ENCODE data around the gene PEG3. TPM values are rescaled to one million over a fixed set of nuclear protein-coding genes. Genes with fewer than 3 reads are reported as not detected.

PEG3 gene
- total and polyA plus RNA-seq, 2 of the 8 experiments (the other 6 are each of a cell fraction or from before 2014, with no cell fraction given), result not detected

DNA sequence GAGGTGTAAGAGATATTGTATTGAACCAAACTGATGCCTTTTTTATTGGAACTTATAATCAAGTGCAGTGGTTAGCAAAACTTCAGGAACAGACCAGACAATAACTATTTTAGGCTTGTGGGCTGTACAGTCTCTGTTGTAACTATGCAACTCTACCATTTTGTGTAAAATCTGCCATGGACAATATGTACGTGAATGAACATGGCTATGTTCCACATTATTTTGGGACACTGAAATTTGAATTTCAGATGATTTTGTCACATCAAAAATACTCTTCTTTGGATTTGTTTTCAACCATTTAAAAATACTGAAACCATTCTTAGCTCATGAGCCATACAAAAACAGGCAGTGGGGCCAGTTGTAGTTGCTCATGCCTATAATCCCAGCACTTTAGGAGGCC lies 27.9 kb upstream of the PEG3 start:
- no peak for FAIRE-seq
- Histone ChIP-seq H3K4ac (replicated peaks; ENCODE audit: insufficient read length, low read depth, low read length) (no peak overlapping the region), H2BK20ac (ENCODE audit: low read length) (no peak overlapping the region), H3K79me2 (ENCODE audit: control insufficient read depth in 1 of 2, insufficient read depth in 2 of 2, low read length in 2 of 2) (no peaks in the 10 kb centered on the region), H2BK15ac (ENCODE audit: low read length) (no peak overlapping the region), H3K27ac (ENCODE audit: low read depth, low read length) (no peak overlapping the region), H2AFZ (ENCODE audit: low read length) (no peak overlapping the region), H4K8ac (ENCODE audit: extremely low read depth, insufficient read depth, low read length) (no peak overlapping the region), H2BK5ac (ENCODE audit: low read depth, low read length) (no peak overlapping the region), H3K4me1 (replicated peaks in 1 of 4; ENCODE audit: control insufficient read depth in 3 of 4, insufficient read depth in 4 of 4, low read length in 3 of 4) (no peaks in the 10 kb centered on the region; a peak in 1 of 7 replicates), H3K79me1 (ENCODE audit: low read depth, low read length) (no peaks in the 10 kb centered on the region), H4K20me1 (replicated peaks in 1 of 2; ENCODE audit: control insufficient read depth in 1 of 2, insufficient read depth in 2 of 2, low read length in 2 of 2) (no peaks in the 10 kb centered on the region), H2BK120ac (replicated peaks; ENCODE audit: low read depth, low read length) (no peak overlapping the region), H3K18ac (ENCODE audit: extremely low read depth, low read length) (no peak overlapping the region), H3K9me3 (ENCODE audit: insufficient read depth in 2 of 2, low read depth in 1 of 2, low read length in 1 of 2) (peaks cover 60 to 91% of the 10 kb centered on the region in 2 experiments), H2AK5ac (ENCODE audit: low read depth, low read length) (no peak overlapping the region), H3K9ac (replicated peaks in 1 of 4; ENCODE audit: extremely low read depth in 1 of 4, low read depth in 3 of 4, low read length in 3 of 4) (no peak overlapping the region), H3K23ac (ENCODE audit: insufficient read length) (no peak overlapping the region), H3K14ac (ENCODE audit: insufficient read length) (no peak overlapping the region), H3K27me3 (replicated peaks in 1 of 4; ENCODE audit: control insufficient read depth in 3 of 4, extremely low read depth in 1 of 4, insufficient read depth in 3 of 4, low read length in 3 of 4) (no peaks in the 10 kb centered on the region), H3K23me2 (ENCODE audit: low read depth, low read length) (peaks cover under 1% of the 10 kb centered on the region; the same call in 1 of the 2 replicates), H2BK12ac (ENCODE audit: low read depth, low read length) (no peak overlapping the region), H3K56ac (replicated peaks; ENCODE audit: insufficient read length, low read depth, low read length) (no peak overlapping the region), H3K4me2 (ENCODE audit: insufficient read depth in 1 of 2, low read depth in 2 of 2, low read length in 2 of 2) (no peak overlapping the region), H3K4me3 (ENCODE audit: extremely low read depth in 1 of 4, insufficient read depth in 2 of 4, low read depth in 3 of 4, low read length in 4 of 4) (no peak overlapping the region), H4K5ac (ENCODE audit: insufficient read length, low read depth, low read length) (no peak overlapping the region), H3K36me3 (ENCODE audit: control insufficient read depth in 2 of 4, insufficient read depth in 4 of 4, low read length in 3 of 4) (no peaks in the 10 kb centered on the region), H4K91ac (replicated peaks; ENCODE audit: insufficient read length, low read length) (no peak overlapping the region)
- no peak for DNase-seq (ENCODE audit: low read depth in 1 of 2, low spot score in 2 of 2)
- TF ChIP-seq MAFK (IDR thresholded peaks at IDR 0.05; ENCODE audit: low read depth, low read length) (no peak), KDM1A (IDR thresholded peaks at IDR 0.05; ENCODE audit: borderline replicate concordance, low read length) (no peak), GABPA (IDR thresholded peaks at IDR 0.05; ENCODE audit: borderline replicate concordance, insufficient read depth, low read length) (no peak), SRF (IDR thresholded peaks at IDR 0.05; ENCODE audit: low read depth, low read length) (no peak), KDM5A (IDR thresholded peaks at IDR 0.05; ENCODE audit: low read length) (no peak), CHD2 (IDR thresholded peaks at IDR 0.05; ENCODE audit: low read length) (no peak), JUN (IDR thresholded peaks at IDR 0.05; ENCODE audit: low read depth, low read length) (no peak), SIRT6 (IDR thresholded peaks at IDR 0.05; ENCODE audit: low read length) (no peak), EZH2 (IDR thresholded peaks at IDR 0.05; ENCODE audit: low read depth, low read length, severe bottlenecking) (no peak), JUND (IDR thresholded peaks at IDR 0.05; ENCODE audit: low read length) (no peak), SAP30 (IDR thresholded peaks at IDR 0.05; ENCODE audit: insufficient read depth, insufficient replicate concordance, low read length) (no peak), NRF1 (IDR thresholded peaks at IDR 0.05; ENCODE audit: low read depth, low read length) (no peak), SIN3A (conservative IDR thresholded peaks at IDR 0.05 in 1 of 2, IDR thresholded peaks at IDR 0.05 in 1 of 2; ENCODE audit: low read depth in 1 of 2, low read length in 2 of 2) (no peak)
- TF ChIP-seq, protein P1, sequence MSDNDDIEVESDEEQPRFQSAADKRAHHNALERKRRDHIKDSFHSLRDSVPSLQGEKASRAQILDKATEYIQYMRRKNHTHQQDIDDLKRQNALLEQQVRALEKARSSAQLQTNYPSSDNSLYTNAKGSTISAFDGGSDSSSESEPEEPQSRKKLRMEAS (IDR thresholded peaks at IDR 0.05), result no peak
- CTCF ChIA-PET (ENCODE audit: partially characterized antibody), result no interaction called here
- POLR2A ChIA-PET (ENCODE audit: partially characterized antibody), result no interaction called here
- WGBS, 2 experiments (ENCODE audit: extremely low coverage in 1 of 2, insufficient coverage in 1 of 2, insufficient read length in 1 of 2, insufficient replicate concordance in 2 of 2, low coverage in 1 of 2, low lambda C conversion rate in 2 of 2, missing lambda C conversion rate in 1 of 2), result 79% methylated on average over 1 of the region's 1 CpG; no CpG with 5 or more reads in 1 of the 2 experiments
